ENCODE measurements around the gene MTA3.

The MTA3 gene

GRCh38 chr2:42742740-42743658 lies 174.6 kb downstream of the MTA3 start:
- DNase-seq, result no peak

- no peak for DNase-seq
Measured at GRCh38 chr2:42743659-42743990, 175.2 kb downstream of the MTA3 start.

GRCh38 chr2:42744545-42745082 lies 176.2 kb downstream of the MTA3 start:
- DNase-seq, result no peak

- DNase-seq, result no peak
Measured at GRCh38 chr2:42747422-42747821, 179.0 kb downstream of the MTA3 start.

GRCh38 chr2:42748840-42749239 lies 180.4 kb downstream of the MTA3 start:
- DNase-seq, result no peak

- no peak for DNase-seq
Measured at GRCh38 chr2:42752314-42752713, 183.9 kb downstream of the MTA3 start.

- no peak for DNase-seq
Measured at GRCh38 chr2:42752816-42753813, 184.7 kb downstream of the MTA3 start.

- no peak for DNase-seq
Measured at GRCh38 chr2:42754021-42754775, 185.8 kb downstream of the MTA3 start.

GRCh38 chr2:42754776-42755140 lies 186.3 kb downstream of the MTA3 start:
- no peak for DNase-seq

GRCh38 chr2:42755191-42755880 lies 186.9 kb downstream of the MTA3 start:
- no peak for DNase-seq

- no peak for DNase-seq
Measured at GRCh38 chr2:42756150-42756775, 187.8 kb downstream of the MTA3 start.

GRCh38 chr2:42756966-42757513 lies 188.6 kb downstream of the MTA3 start:
- DNase-seq, result no peak

GRCh38 chr2:42757981-42758740 lies 189.7 kb downstream of the MTA3 start:
- no peak for DNase-seq

GRCh38 chr2:42758751-42759150 lies 190.3 kb downstream of the MTA3 start:
- no peak for DNase-seq

- no peak for DNase-seq
Measured at GRCh38 chr2:42761554-42761953, 193.1 kb downstream of the MTA3 start.

- DNase-seq, result no peak
Measured at GRCh38 chr2:42762155-42762554, 193.7 kb downstream of the MTA3 start.

GRCh38 chr2:42762823-42763804 lies 194.7 kb downstream of the MTA3 start:
- DNase-seq, result no peak

GRCh38 chr2:42764096-42764495 lies 195.7 kb downstream of the MTA3 start, which contains the start of gene OXER1:
Gene OXER1, minus strand, starts transcription at chr2:42764135. Its CDS starts 73 bp downstream, at chr2:42764062.
- no peak for DNase-seq

- DNase-seq, result no peak
Measured at GRCh38 chr2:42764901-42765300, 196.5 kb downstream of the MTA3 start.

All from stimulated activated naive CD4-positive, alpha-beta T cell (primary cell).